Neural progenitor cell (in vitro differentiated cells): ENCODE data around the gene DNAH3.

Experiments
- EZH2 ChIP-seq: fragments of 200-600 bp; sonication (generic); IDR thresholded peaks from 2 replicates; pipeline ENCODE4 v1.6.1; 2017; ENCODE audit warnings: antibody characterized with exemption, mild to moderate bottlenecking, moderate library complexity
- EZH2phosphoT487 ChIP-seq: fragments of 200-600 bp; sonication (generic); IDR thresholded peaks from 2 replicates; pipeline ENCODE4 v1.6.1; 2017; ENCODE audit warnings: antibody characterized with exemption
- TF ChIP-seq, protein P1 (sequence below): fragments of 200-600 bp; sonication (generic); IDR thresholded peaks from 2 replicates; pipeline ENCODE4 v1.5.1; 2017; ENCODE audit warnings: antibody characterized with exemption, mild to moderate bottlenecking

DNA sequence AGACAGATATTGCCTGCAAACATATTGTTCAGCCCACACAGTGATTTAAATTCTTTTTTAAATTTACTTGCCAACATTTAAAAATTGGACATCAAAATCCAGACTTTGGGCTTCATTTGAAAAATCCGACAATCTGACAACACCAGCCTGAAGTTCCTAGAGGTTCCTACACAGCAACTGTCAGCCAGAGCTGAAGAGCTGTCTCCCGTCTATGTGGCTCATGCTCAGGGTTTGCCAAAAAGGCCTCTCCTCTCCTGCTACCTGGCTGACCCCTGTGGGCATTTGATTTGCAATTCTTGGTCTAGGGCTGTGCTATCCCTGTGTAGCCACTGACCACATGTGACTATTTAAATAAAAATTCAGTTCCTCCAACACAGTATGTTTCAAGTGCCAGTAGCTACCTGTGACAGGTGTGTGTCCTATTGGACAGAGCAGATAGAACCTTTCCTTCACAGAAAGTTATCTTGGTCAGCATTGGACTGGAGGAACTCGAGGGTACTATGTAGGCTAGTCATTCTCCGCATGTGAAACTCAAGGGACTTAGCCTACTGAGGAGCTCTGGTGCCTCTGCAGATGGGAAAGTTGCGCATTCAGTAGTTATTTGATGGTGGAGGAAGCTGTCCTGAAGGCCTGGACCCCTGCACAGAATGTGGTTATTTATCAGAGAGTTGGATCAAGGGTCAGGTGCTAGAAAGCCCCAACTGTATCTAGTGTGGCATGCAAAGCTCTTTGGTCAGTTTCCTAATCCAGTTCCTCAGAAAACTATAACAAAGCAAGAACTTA, 247.3 kb downstream of the DNAH3 start:
- TF ChIP-seq, protein P1, sequence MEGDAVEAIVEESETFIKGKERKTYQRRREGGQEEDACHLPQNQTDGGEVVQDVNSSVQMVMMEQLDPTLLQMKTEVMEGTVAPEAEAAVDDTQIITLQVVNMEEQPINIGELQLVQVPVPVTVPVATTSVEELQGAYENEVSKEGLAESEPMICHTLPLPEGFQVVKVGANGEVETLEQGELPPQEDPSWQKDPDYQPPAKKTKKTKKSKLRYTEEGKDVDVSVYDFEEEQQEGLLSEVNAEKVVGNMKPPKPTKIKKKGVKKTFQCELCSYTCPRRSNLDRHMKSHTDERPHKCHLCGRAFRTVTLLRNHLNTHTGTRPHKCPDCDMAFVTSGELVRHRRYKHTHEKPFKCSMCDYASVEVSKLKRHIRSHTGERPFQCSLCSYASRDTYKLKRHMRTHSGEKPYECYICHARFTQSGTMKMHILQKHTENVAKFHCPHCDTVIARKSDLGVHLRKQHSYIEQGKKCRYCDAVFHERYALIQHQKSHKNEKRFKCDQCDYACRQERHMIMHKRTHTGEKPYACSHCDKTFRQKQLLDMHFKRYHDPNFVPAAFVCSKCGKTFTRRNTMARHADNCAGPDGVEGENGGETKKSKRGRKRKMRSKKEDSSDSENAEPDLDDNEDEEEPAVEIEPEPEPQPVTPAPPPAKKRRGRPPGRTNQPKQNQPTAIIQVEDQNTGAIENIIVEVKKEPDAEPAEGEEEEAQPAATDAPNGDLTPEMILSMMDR, result no peak
- no peak for TF ChIP-seq EZH2phosphoT487
- TF ChIP-seq EZH2, result no peak
